Measurements from ENCODE around the gene GALE.
"Not testable (repeated sequence)": the region's sequence is repeated elsewhere in the genome, so short reads cannot be mapped to it uniquely, and the experiment has no call there.

The GALE gene

GRCh38 chr1:23787701-23788100, 12.9 kb downstream of the GALE start:
- Histone ChIP-seq H3K27me3 (ENCODE audit: control insufficient read depth, insufficient read depth, low read length) (no peaks in the 10 kb centered on the region), H3K36me3 (ENCODE audit: control insufficient read depth, low read depth, low read length) (peaks cover 39% of the 10 kb centered on the region), H3K27ac (ENCODE audit: low read length) (no peak overlapping the region), H3K4me3 (ENCODE audit: low read length) (no peak overlapping the region), H3K9me3 (ENCODE audit: control insufficient read depth, low read depth, low read length) (no peaks in the 10 kb centered on the region), H3K4me1 (ENCODE audit: control insufficient read depth, low read depth, low read length) (peaks cover 3% of the 10 kb centered on the region), H3K9ac (ENCODE audit: low read length) (no peak overlapping the region)

GRCh38 chr1:23784846-23785245, 15.7 kb downstream of the GALE start:
- no peaks in the 10 kb centered on the region for H3K4me1 ChIP-seq (ENCODE audit: control insufficient read depth, low read depth, low read length)
- H3K9ac ChIP-seq (ENCODE audit: low read length) = no peak overlapping the region
- H3K36me3 ChIP-seq (ENCODE audit: control insufficient read depth, low read depth, low read length) = peaks cover 50% of the 10 kb centered on the region
- no peak overlapping the region for H3K4me3 ChIP-seq (ENCODE audit: low read length)
- H3K9me3 ChIP-seq (ENCODE audit: control insufficient read depth, low read depth, low read length) = no peaks in the 10 kb centered on the region
- no peak overlapping the region for H3K27ac ChIP-seq (ENCODE audit: low read length)
- no peaks in the 10 kb centered on the region for H3K27me3 ChIP-seq (ENCODE audit: control insufficient read depth, insufficient read depth, low read length)

GRCh38 chr1:23783141-23783540, 17.4 kb downstream of the GALE start:
- not testable (repeated sequence) for H3K27ac ChIP-seq (ENCODE audit: low read length); H3K9me3 ChIP-seq (ENCODE audit: control insufficient read depth, low read depth, low read length); H3K9ac ChIP-seq (ENCODE audit: low read length); H3K27me3 ChIP-seq (ENCODE audit: control insufficient read depth, insufficient read depth, low read length); H3K4me3 ChIP-seq (ENCODE audit: low read length); H3K4me1 ChIP-seq (ENCODE audit: control insufficient read depth, low read depth, low read length)
- H3K36me3 ChIP-seq (ENCODE audit: control insufficient read depth, low read depth, low read length) = peaks cover 53% of the 10 kb centered on the region

GRCh38 chr1:23779826-23780371, 20.7 kb downstream of the GALE start:
- Histone ChIP-seq H3K9me3 (ENCODE audit: control insufficient read depth, low read depth, low read length) (no peaks in the 10 kb centered on the region), H3K27ac (ENCODE audit: low read length) (no peak overlapping the region), H3K9ac (ENCODE audit: low read length) (no peak overlapping the region), H3K27me3 (ENCODE audit: control insufficient read depth, insufficient read depth, low read length) (no peaks in the 10 kb centered on the region), H3K36me3 (ENCODE audit: control insufficient read depth, low read depth, low read length) (peaks cover 26% of the 10 kb centered on the region), H3K4me1 (ENCODE audit: control insufficient read depth, low read depth, low read length) (peaks cover 4% of the 10 kb centered on the region), H3K4me3 (ENCODE audit: low read length) (peak overlapping the region; percentile 78)

GRCh38 chr1:23777979-23778814, 22.4 kb downstream of the GALE start, which contains the start of gene PITHD1:
PITHD1 (plus strand) TSS chr1:23778418; CDS start chr1:23778516, 98 bp downstream.
- H3K4me1 ChIP-seq (ENCODE audit: control insufficient read depth, low read depth, low read length) = peaks cover 4% of the 10 kb centered on the region
- peak within 1 kb of the TSS; percentile 28 for H3K27ac ChIP-seq (ENCODE audit: low read length)
- H3K36me3 ChIP-seq (ENCODE audit: control insufficient read depth, low read depth, low read length) = peaks cover 14% of the 10 kb centered on the region
- no peaks in the 10 kb centered on the region for H3K27me3 ChIP-seq (ENCODE audit: control insufficient read depth, insufficient read depth, low read length)
- no peaks in the 10 kb centered on the region for H3K9me3 ChIP-seq (ENCODE audit: control insufficient read depth, low read depth, low read length)
- H3K9ac ChIP-seq (ENCODE audit: low read length) = peak within 1 kb of the TSS; percentile 68
- peak within 1 kb of the TSS; percentile 78 for H3K4me3 ChIP-seq (ENCODE audit: low read length)

- Histone ChIP-seq H3K4me3 (ENCODE audit: low read length) (no peak overlapping the region), H3K36me3 (ENCODE audit: control insufficient read depth, low read depth, low read length) (peaks cover 8% of the 10 kb centered on the region), H3K9ac (ENCODE audit: low read length) (no peak overlapping the region), H3K27ac (ENCODE audit: low read length) (no peak overlapping the region), H3K27me3 (ENCODE audit: control insufficient read depth, insufficient read depth, low read length) (no peaks in the 10 kb centered on the region), H3K4me1 (ENCODE audit: control insufficient read depth, low read depth, low read length) (peaks cover 4% of the 10 kb centered on the region), H3K9me3 (ENCODE audit: control insufficient read depth, low read depth, low read length) (no peaks in the 10 kb centered on the region)
Measured at GRCh38 chr1:23776217-23776616, 24.3 kb downstream of the GALE start.

- Histone ChIP-seq H3K36me3 (ENCODE audit: control insufficient read depth, low read depth, low read length) (no peaks in the 10 kb centered on the region), H3K27me3 (ENCODE audit: control insufficient read depth, insufficient read depth, low read length) (no peaks in the 10 kb centered on the region), H3K4me1 (ENCODE audit: control insufficient read depth, low read depth, low read length) (peaks cover 3% of the 10 kb centered on the region), H3K4me3 (ENCODE audit: low read length) (no peak overlapping the region), H3K27ac (ENCODE audit: low read length) (no peak overlapping the region), H3K9me3 (ENCODE audit: control insufficient read depth, low read depth, low read length) (no peaks in the 10 kb centered on the region), H3K9ac (ENCODE audit: low read length) (no peak overlapping the region)
Measured at GRCh38 chr1:23774174-23774880, 26.2 kb downstream of the GALE start.

- H3K4me1 ChIP-seq (ENCODE audit: control insufficient read depth, low read depth, low read length) = no peaks in the 10 kb centered on the region
- no peak overlapping the region for H3K27ac ChIP-seq (ENCODE audit: low read length)
- no peak overlapping the region for H3K4me3 ChIP-seq (ENCODE audit: low read length)
- no peaks in the 10 kb centered on the region for H3K27me3 ChIP-seq (ENCODE audit: control insufficient read depth, insufficient read depth, low read length)
- H3K36me3 ChIP-seq (ENCODE audit: control insufficient read depth, low read depth, low read length) = no peaks in the 10 kb centered on the region
- no peak overlapping the region for H3K9ac ChIP-seq (ENCODE audit: low read length)
- no peaks in the 10 kb centered on the region for H3K9me3 ChIP-seq (ENCODE audit: control insufficient read depth, low read depth, low read length)
Measured at GRCh38 chr1:23772854-23773242, 27.7 kb downstream of the GALE start.

GRCh38 chr1:23772049-23772853, 28.3 kb downstream of the GALE start:
- Histone ChIP-seq H3K9me3 (ENCODE audit: control insufficient read depth, low read depth, low read length) (no peaks in the 10 kb centered on the region), H3K36me3 (ENCODE audit: control insufficient read depth, low read depth, low read length) (no peaks in the 10 kb centered on the region), H3K27ac (ENCODE audit: low read length) (no peak overlapping the region), H3K4me3 (ENCODE audit: low read length) (no peak overlapping the region), H3K4me1 (ENCODE audit: control insufficient read depth, low read depth, low read length) (no peaks in the 10 kb centered on the region), H3K27me3 (ENCODE audit: control insufficient read depth, insufficient read depth, low read length) (no peaks in the 10 kb centered on the region), H3K9ac (ENCODE audit: low read length) (no peak overlapping the region)

- Histone ChIP-seq H3K4me1 (ENCODE audit: control insufficient read depth, low read depth, low read length) (no peaks in the 10 kb centered on the region), H3K9me3 (ENCODE audit: control insufficient read depth, low read depth, low read length) (no peaks in the 10 kb centered on the region), H3K36me3 (ENCODE audit: control insufficient read depth, low read depth, low read length) (no peaks in the 10 kb centered on the region), H3K4me3 (ENCODE audit: low read length) (no peak overlapping the region), H3K27me3 (ENCODE audit: control insufficient read depth, insufficient read depth, low read length) (no peaks in the 10 kb centered on the region), H3K27ac (ENCODE audit: low read length) (no peak overlapping the region), H3K9ac (ENCODE audit: low read length) (no peak overlapping the region)
Measured at GRCh38 chr1:23768733-23769132, 31.8 kb downstream of the GALE start.

GRCh38 chr1:23763041-23763577, 37.4 kb downstream of the GALE start:
- H3K9ac ChIP-seq (ENCODE audit: low read length) = no peak overlapping the region
- no peaks in the 10 kb centered on the region for H3K27me3 ChIP-seq (ENCODE audit: control insufficient read depth, insufficient read depth, low read length)
- peaks cover 41% of the 10 kb centered on the region for H3K36me3 ChIP-seq (ENCODE audit: control insufficient read depth, low read depth, low read length)
- H3K9me3 ChIP-seq (ENCODE audit: control insufficient read depth, low read depth, low read length) = no peaks in the 10 kb centered on the region
- H3K27ac ChIP-seq (ENCODE audit: low read length) = no peak overlapping the region
- H3K4me3 ChIP-seq (ENCODE audit: low read length) = no peak overlapping the region
- H3K4me1 ChIP-seq (ENCODE audit: control insufficient read depth, low read depth, low read length) = no peaks in the 10 kb centered on the region
